Dermis blood vessel endothelial cell (primary cell): ENCODE results near the gene GRIN2A. TPM values are rescaled to one million over a fixed set of nuclear protein-coding genes. Genes with fewer than 3 reads are reported as not detected.

Experiments used
- DNase-seq: peaks from one replicate; pipeline ENCODE4 v3.0.0; 2010
- total RNA-seq: library from RNA; depleted of rRNA; stranded (reverse); fragments of >200 nt; gene quantifications from 2 replicates; pipeline ENCODE4 v1.2.3, GENCODE V29; 2014

Gene GRIN2A
- total RNA-seq, 1 donor from 2014 or later: not detected

GRCh38 chr16:9808210-9808609 is 374.0 kb downstream of the GRIN2A start:
- DNase-seq: no peak

- no peak for DNase-seq
Observed at GRCh38 chr16:9807302-9807701, 374.9 kb downstream of the GRIN2A start.

GRCh38 chr16:9805109-9805508 is 377.1 kb downstream of the GRIN2A start:
- no peak for DNase-seq

GRCh38 chr16:9802160-9802559 is 380.1 kb downstream of the GRIN2A start:
- DNase-seq: no peak

- no peak for DNase-seq
Observed at GRCh38 chr16:9801651-9802050, 380.6 kb downstream of the GRIN2A start.

GRCh38 chr16:9800186-9800738 is 382.0 kb downstream of the GRIN2A start:
- no peak for DNase-seq

GRCh38 chr16:9798952-9799580 is 383.2 kb downstream of the GRIN2A start:
- DNase-seq: no peak

- no peak for DNase-seq
Observed at GRCh38 chr16:9798474-9798873, 383.8 kb downstream of the GRIN2A start.

- no peak for DNase-seq
Observed at GRCh38 chr16:9797306-9797705, 384.9 kb downstream of the GRIN2A start.

- no peak for DNase-seq
Observed at GRCh38 chr16:9793623-9794022, 388.6 kb downstream of the GRIN2A start.

- no peak for DNase-seq
Observed at GRCh38 chr16:9791556-9791955, 390.7 kb downstream of the GRIN2A start.

GRCh38 chr16:9790199-9790598 is 392.0 kb downstream of the GRIN2A start:
- no peak for DNase-seq

- DNase-seq: no peak
Observed at GRCh38 chr16:9787717-9788116, 394.5 kb downstream of the GRIN2A start.

- DNase-seq: no peak
Observed at GRCh38 chr16:9780831-9781230, 401.4 kb downstream of the GRIN2A start.

GRCh38 chr16:9778849-9779248 is 403.4 kb downstream of the GRIN2A start:
- DNase-seq: no peak

- no peak for DNase-seq
Observed at GRCh38 chr16:9775998-9776397, 406.2 kb downstream of the GRIN2A start.

- no peak for DNase-seq
Observed at GRCh38 chr16:9773289-9773688, 408.9 kb downstream of the GRIN2A start.

- no peak for DNase-seq
Observed at GRCh38 chr16:9772526-9773225, 409.6 kb downstream of the GRIN2A start.

- no peak for DNase-seq
Observed at GRCh38 chr16:9766891-9767290, 415.3 kb downstream of the GRIN2A start.

GRCh38 chr16:9763505-9763904 is 418.7 kb downstream of the GRIN2A start:
- DNase-seq: no peak

- DNase-seq: no peak
Observed at GRCh38 chr16:9761870-9762269, 420.4 kb downstream of the GRIN2A start.

- DNase-seq: no peak
Observed at GRCh38 chr16:9757687-9758086, 424.5 kb downstream of the GRIN2A start.

GRCh38 chr16:9756434-9756833 is 425.8 kb downstream of the GRIN2A start:
- DNase-seq: no peak

- DNase-seq: no peak
Observed at GRCh38 chr16:9755081-9755480, 427.1 kb downstream of the GRIN2A start.
